ENCODE results near the gene TRAPPC6A. TPM values are rescaled to one million over a fixed set of nuclear protein-coding genes. Genes with fewer than 3 reads are reported as not detected.

Gene TRAPPC6A
- total and polyA plus RNA-seq, 11 donors = 7.7 to 22.8 (median 18.6) TPM

DNA sequence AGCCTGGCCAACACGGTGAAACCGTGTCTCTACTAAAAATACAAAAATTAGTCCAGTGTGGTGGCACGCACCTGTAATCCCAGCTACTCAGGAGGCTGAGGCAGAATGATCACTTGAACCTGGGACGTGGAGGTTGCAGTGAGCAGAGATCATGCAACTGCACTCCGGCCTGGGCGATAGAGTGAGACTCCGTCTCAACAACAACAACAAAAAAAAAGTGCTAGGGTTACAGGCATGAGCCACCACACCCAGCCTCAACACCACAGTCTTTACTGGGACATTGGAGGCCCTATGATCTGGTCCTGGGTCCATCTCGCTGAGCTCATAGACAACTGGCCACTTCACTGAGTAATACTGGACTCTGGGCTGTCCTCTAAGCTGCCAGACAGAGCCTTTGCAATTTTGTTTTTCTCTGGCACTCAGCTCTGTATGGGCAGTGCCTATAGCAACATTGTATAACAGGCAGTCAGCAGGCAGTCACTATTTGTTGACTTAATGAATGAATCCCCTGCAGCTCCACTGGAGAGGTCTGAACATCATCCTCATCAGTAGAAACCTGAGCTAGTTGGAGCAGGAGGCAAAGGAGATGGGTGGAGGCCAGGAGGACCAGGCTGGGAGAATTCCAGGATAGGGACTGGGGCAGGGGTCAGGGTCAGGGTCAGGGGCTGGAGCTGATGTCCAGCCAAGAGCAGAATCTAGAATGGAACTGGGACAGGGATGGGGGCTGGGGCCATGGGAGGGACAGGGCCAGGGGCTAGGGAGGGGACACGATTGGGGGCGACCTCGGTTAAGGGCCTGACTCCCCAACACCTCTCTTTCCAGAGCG lies 8.7 kb upstream of the TRAPPC6A start:
- Histone ChIP-seq H3K27me3 (no peaks in the 10 kb centered on the region), H3K4me1 (peaks cover 0 to 18% (median 0%) of the 10 kb centered on the region in 12 donors)
- TF ChIP-seq, protein P1, sequence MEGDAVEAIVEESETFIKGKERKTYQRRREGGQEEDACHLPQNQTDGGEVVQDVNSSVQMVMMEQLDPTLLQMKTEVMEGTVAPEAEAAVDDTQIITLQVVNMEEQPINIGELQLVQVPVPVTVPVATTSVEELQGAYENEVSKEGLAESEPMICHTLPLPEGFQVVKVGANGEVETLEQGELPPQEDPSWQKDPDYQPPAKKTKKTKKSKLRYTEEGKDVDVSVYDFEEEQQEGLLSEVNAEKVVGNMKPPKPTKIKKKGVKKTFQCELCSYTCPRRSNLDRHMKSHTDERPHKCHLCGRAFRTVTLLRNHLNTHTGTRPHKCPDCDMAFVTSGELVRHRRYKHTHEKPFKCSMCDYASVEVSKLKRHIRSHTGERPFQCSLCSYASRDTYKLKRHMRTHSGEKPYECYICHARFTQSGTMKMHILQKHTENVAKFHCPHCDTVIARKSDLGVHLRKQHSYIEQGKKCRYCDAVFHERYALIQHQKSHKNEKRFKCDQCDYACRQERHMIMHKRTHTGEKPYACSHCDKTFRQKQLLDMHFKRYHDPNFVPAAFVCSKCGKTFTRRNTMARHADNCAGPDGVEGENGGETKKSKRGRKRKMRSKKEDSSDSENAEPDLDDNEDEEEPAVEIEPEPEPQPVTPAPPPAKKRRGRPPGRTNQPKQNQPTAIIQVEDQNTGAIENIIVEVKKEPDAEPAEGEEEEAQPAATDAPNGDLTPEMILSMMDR (IDR thresholded peaks at IDR 0.05) = no peak
- TF ChIP-seq POLR2A (IDR thresholded peaks at IDR 0.05) = no peak

DNA sequence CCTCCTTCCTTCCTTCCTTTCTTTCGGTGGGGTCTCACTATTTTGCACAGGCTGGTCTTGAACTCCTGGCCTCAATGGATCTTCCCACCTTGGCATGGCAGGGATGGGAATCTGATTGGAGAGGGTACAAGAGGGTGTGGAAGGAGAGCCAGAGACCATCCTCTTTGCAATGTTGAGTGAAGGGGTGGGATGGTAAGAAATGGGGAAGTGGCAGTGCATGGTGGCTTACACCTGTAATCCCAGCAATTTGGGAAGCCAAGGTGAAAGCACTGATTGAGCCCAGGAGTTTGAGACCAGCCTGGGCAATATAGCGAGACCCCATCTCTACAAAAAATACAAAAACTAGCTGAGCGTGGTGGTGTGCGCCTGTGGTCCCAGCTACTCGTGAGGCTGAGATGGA lies 6.1 kb upstream of the TRAPPC6A start:
- Histone ChIP-seq H3K27me3 (no peaks in the 10 kb centered on the region), H3K36me3 (peaks cover 0 to 20% (median 0%) of the 10 kb centered on the region in 9 donors), H3K4me1 (peaks cover 0 to 40% (median 18%) of the 10 kb centered on the region in 12 donors), H3K27ac (no peak overlapping the region), H3K9me3 (no peaks in the 10 kb centered on the region), H3K4me3 (no peak overlapping the region)
- ATAC-seq = no peak
- DNase-seq = no peak
- no peak for TF ChIP-seq POLR2A (IDR thresholded peaks at IDR 0.05)
- TF ChIP-seq, protein P1 (IDR thresholded peaks at IDR 0.05) = no peak
- intact Hi-C loops (cut with DNase I) = loop anchor here in 2 of 10 donors (10.0 kb wide), 2 partner anchors 61 to 169 kb away; partner anchors contain the start of gene EXOC3L2 (in 1 of the 2)
- 84 to 93% (median 90%) methylated on average over 5 of the region's 5 CpGs for WGBS, 4 donors

More for the DNA sequence above, 8.7 kb upstream of the TRAPPC6A start:
- Histone ChIP-seq H3K27ac (no peak overlapping the region), H3K9me3 (peaks cover 0 to 9% (median 0%) of the 10 kb centered on the region in 12 donors), H3K36me3 (peaks cover 0 to 7% (median under 1%) of the 10 kb centered on the region in 9 donors), H3K4me3 (no peak overlapping the region)
- WGBS, 4 donors = 83 to 92% (median 87%) methylated on average over 10 to 12 of the region's 12 CpGs
- ATAC-seq = no peak
- DNase-seq = no peak
- intact Hi-C loops (cut with DNase I) = loop anchor here in 2 of 10 donors (10.0 kb wide), 2 partner anchors 58 to 172 kb away; partner anchors contain the start of gene EXOC3L2 (in 1 of the 2)

DNA sequence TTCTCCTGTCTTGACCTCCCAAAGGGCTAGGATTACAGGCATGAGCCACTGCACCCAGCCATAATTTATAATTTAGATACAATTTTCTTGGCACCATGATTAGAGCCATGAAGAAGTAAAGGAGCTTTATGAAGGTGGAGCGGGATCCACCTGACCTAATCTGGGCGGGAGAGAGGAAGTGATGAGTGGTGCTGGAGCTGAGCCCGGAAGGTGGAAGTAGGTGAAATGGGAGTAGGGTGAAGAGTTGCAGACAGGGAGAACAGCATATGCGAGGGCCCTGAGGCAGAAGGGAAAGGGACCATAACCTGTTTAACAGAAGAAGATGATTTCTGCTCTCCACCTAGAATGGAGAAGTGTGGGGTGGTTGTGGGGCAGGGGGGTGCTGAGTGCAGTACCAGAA lies 4.7 kb upstream of the TRAPPC6A start:
- Histone ChIP-seq H3K27ac (no peak overlapping the region), H3K27me3 (no peaks in the 10 kb centered on the region), H3K4me3 (no peak overlapping the region), H3K36me3 (peaks cover 0 to 20% (median 0%) of the 10 kb centered on the region in 9 donors), H3K4me1 (peaks cover 0 to 40% (median 20%) of the 10 kb centered on the region in 12 donors), H3K9me3 (no peaks in the 10 kb centered on the region)
- DNase-seq = no peak
- WGBS, 4 donors = 64 to 78% (median 72%) methylated on average over 4 of the region's 4 CpGs
- no peak for ATAC-seq
- intact Hi-C loops (cut with DNase I) = loop anchor here in 2 of 10 donors (10.0 kb wide), 2 partner anchors 62 to 168 kb away; partner anchors contain the start of gene EXOC3L2 (in 1 of the 2)
- TF ChIP-seq, protein P1 (IDR thresholded peaks at IDR 0.05) = no peak
- no peak for TF ChIP-seq POLR2A (IDR thresholded peaks at IDR 0.05)

DNA sequence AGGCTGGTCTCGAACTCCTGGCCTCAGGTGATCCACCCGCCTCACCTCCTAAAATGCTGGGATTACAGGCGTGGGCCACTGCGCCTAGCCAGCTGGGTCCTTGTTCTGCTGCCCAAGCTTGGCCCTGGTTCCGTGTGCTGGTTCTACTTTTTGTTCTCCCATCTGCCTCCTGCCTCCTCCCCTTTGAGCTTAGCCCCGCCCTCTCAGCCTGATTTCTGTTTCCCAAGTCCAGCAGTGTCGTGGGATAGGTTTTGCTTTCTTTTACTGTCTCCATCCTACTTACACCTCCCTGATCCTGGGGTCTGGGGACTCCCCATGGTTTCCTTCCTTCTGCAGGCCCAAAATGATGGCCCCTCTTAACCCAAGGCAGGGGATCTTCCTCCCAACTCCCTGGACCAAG lies 2.9 kb upstream of the TRAPPC6A start:
- Histone ChIP-seq H3K36me3 (peaks cover 0 to 20% (median 0%) of the 10 kb centered on the region in 9 donors), H3K27ac (no peak overlapping the region), H3K4me3 (no peak overlapping the region), H3K9me3 (no peaks in the 10 kb centered on the region), H3K27me3 (no peaks in the 10 kb centered on the region), H3K4me1 (peaks cover 0 to 51% (median 26%) of the 10 kb centered on the region in 12 donors)
- intact Hi-C loops (cut with DNase I) = loop anchor here in 2 of 10 donors (10.0 kb wide), 2 partner anchors 64 to 166 kb away; partner anchors contain the start of gene EXOC3L2 (in 1 of the 2)
- ATAC-seq = no peak
- DNase-seq = no peak
- 81 to 85% (median 85%) methylated on average over 7 of the region's 7 CpGs for WGBS, 4 donors
- TF ChIP-seq, protein P1 (IDR thresholded peaks at IDR 0.05) = no peak
- no peak for TF ChIP-seq POLR2A (IDR thresholded peaks at IDR 0.05)
